ENCODE data around the gene RGN.
"Not testable (repeated sequence)": the region's sequence is repeated elsewhere in the genome, so short reads cannot be mapped to it uniquely, and the experiment has no call there.

Gene RGN

GRCh38 chrX:47091149-47091775, 13.0 kb downstream of the RGN start:
- no peaks in the 10 kb centered on the region for H3K27me3 ChIP-seq (ENCODE audit: low read depth, low read length)
- no peaks in the 10 kb centered on the region for H3K4me1 ChIP-seq (ENCODE audit: control insufficient read depth in 1 of 2, insufficient read depth in 2 of 2, low read length in 2 of 2)
- no peak overlapping the region for H3K27ac ChIP-seq (ENCODE audit: low read length)
- no peaks in the 10 kb centered on the region for H3K36me3 ChIP-seq (ENCODE audit: control insufficient read depth in 1 of 2, insufficient read depth in 2 of 2, low read length in 2 of 2)
- H3K4me3 ChIP-seq (ENCODE audit: low read depth in 1 of 2, low read length in 2 of 2), result no peak overlapping the region
- no peaks in the 10 kb centered on the region for H3K9me3 ChIP-seq (ENCODE audit: control insufficient read depth in 1 of 2, low read length in 2 of 2)

GRCh38 chrX:47093248-47093647, 15.0 kb downstream of the RGN start:
- H3K27ac ChIP-seq (ENCODE audit: low read length), result no peak overlapping the region
- no peaks in the 10 kb centered on the region for H3K9me3 ChIP-seq (ENCODE audit: control insufficient read depth in 1 of 2, low read length in 2 of 2)
- no peaks in the 10 kb centered on the region for H3K4me1 ChIP-seq (ENCODE audit: control insufficient read depth in 1 of 2, insufficient read depth in 2 of 2, low read length in 2 of 2)
- H3K27me3 ChIP-seq (ENCODE audit: low read depth, low read length), result no peaks in the 10 kb centered on the region
- H3K36me3 ChIP-seq (ENCODE audit: control insufficient read depth in 1 of 2, insufficient read depth in 2 of 2, low read length in 2 of 2), result no peaks in the 10 kb centered on the region
- H3K4me3 ChIP-seq (ENCODE audit: low read depth in 1 of 2, low read length in 2 of 2), result no peak overlapping the region

- Histone ChIP-seq H3K9me3 (ENCODE audit: control insufficient read depth in 1 of 2, low read length in 2 of 2) (no peaks in the 10 kb centered on the region), H3K36me3 (ENCODE audit: control insufficient read depth in 1 of 2, insufficient read depth in 2 of 2, low read length in 2 of 2) (no peaks in the 10 kb centered on the region), H3K4me1 (ENCODE audit: control insufficient read depth in 1 of 2, insufficient read depth in 2 of 2, low read length in 2 of 2) (no peaks in the 10 kb centered on the region), H3K27ac (ENCODE audit: low read length) (no peak overlapping the region), H3K27me3 (ENCODE audit: low read depth, low read length) (no peaks in the 10 kb centered on the region), H3K4me3 (ENCODE audit: low read depth in 1 of 2, low read length in 2 of 2) (no peak overlapping the region)
Observed at GRCh38 chrX:47093860-47094259, 15.6 kb downstream of the RGN start.

- H3K27ac ChIP-seq (ENCODE audit: low read length), result no peak overlapping the region
- no peak overlapping the region for H3K4me3 ChIP-seq (ENCODE audit: low read depth in 1 of 2, low read length in 2 of 2)
- H3K27me3 ChIP-seq (ENCODE audit: low read depth, low read length), result no peaks in the 10 kb centered on the region
- no peaks in the 10 kb centered on the region for H3K9me3 ChIP-seq (ENCODE audit: control insufficient read depth in 1 of 2, low read length in 2 of 2)
- no peaks in the 10 kb centered on the region for H3K36me3 ChIP-seq (ENCODE audit: control insufficient read depth in 1 of 2, insufficient read depth in 2 of 2, low read length in 2 of 2)
- no peaks in the 10 kb centered on the region for H3K4me1 ChIP-seq (ENCODE audit: control insufficient read depth in 1 of 2, insufficient read depth in 2 of 2, low read length in 2 of 2)
Observed at GRCh38 chrX:47097018-47097417, 18.8 kb downstream of the RGN start.

- H3K27me3 ChIP-seq (ENCODE audit: low read depth, low read length), result no peaks in the 10 kb centered on the region
- no peak overlapping the region for H3K27ac ChIP-seq (ENCODE audit: low read length)
- no peak overlapping the region for H3K4me3 ChIP-seq (ENCODE audit: low read depth in 1 of 2, low read length in 2 of 2)
- no peaks in the 10 kb centered on the region for H3K9me3 ChIP-seq (ENCODE audit: control insufficient read depth in 1 of 2, low read length in 2 of 2)
- H3K36me3 ChIP-seq (ENCODE audit: control insufficient read depth in 1 of 2, insufficient read depth in 2 of 2, low read length in 2 of 2), result no peaks in the 10 kb centered on the region
- no peaks in the 10 kb centered on the region for H3K4me1 ChIP-seq (ENCODE audit: control insufficient read depth in 1 of 2, insufficient read depth in 2 of 2, low read length in 2 of 2)
Observed at GRCh38 chrX:47098338-47099094, 20.3 kb downstream of the RGN start.

GRCh38 chrX:47101206-47101605, 23.0 kb downstream of the RGN start:
- no peaks in the 10 kb centered on the region for H3K27me3 ChIP-seq (ENCODE audit: low read depth, low read length)
- H3K4me3 ChIP-seq (ENCODE audit: low read depth in 1 of 2, low read length in 2 of 2), result no peak overlapping the region
- no peak overlapping the region for H3K27ac ChIP-seq (ENCODE audit: low read length)
- no peaks in the 10 kb centered on the region for H3K9me3 ChIP-seq (ENCODE audit: control insufficient read depth in 1 of 2, low read length in 2 of 2)
- no peaks in the 10 kb centered on the region for H3K4me1 ChIP-seq (ENCODE audit: control insufficient read depth in 1 of 2, insufficient read depth in 2 of 2, low read length in 2 of 2)
- H3K36me3 ChIP-seq (ENCODE audit: control insufficient read depth in 1 of 2, insufficient read depth in 2 of 2, low read length in 2 of 2), result no peaks in the 10 kb centered on the region

- not testable (repeated sequence) for H3K27me3 ChIP-seq (ENCODE audit: low read depth, low read length); H3K4me3 ChIP-seq (ENCODE audit: low read depth in 1 of 2, low read length in 2 of 2); H3K9me3 ChIP-seq (ENCODE audit: control insufficient read depth in 1 of 2, low read length in 2 of 2); H3K27ac ChIP-seq (ENCODE audit: low read length); H3K4me1 ChIP-seq (ENCODE audit: control insufficient read depth in 1 of 2, insufficient read depth in 2 of 2, low read length in 2 of 2); H3K36me3 ChIP-seq (ENCODE audit: control insufficient read depth in 1 of 2, insufficient read depth in 2 of 2, low read length in 2 of 2)
Observed at GRCh38 chrX:47110936-47111615, 32.8 kb downstream of the RGN start.

- Histone ChIP-seq H3K27me3 (ENCODE audit: low read depth, low read length) (no peaks in the 10 kb centered on the region), H3K4me1 (ENCODE audit: control insufficient read depth in 1 of 2, insufficient read depth in 2 of 2, low read length in 2 of 2) (no peaks in the 10 kb centered on the region), H3K9me3 (ENCODE audit: control insufficient read depth in 1 of 2, low read length in 2 of 2) (no peaks in the 10 kb centered on the region), H3K36me3 (ENCODE audit: control insufficient read depth in 1 of 2, insufficient read depth in 2 of 2, low read length in 2 of 2) (no peaks in the 10 kb centered on the region), H3K4me3 (ENCODE audit: low read depth in 1 of 2, low read length in 2 of 2) (no peak overlapping the region), H3K27ac (ENCODE audit: low read length) (no peak overlapping the region)
Observed at GRCh38 chrX:47112316-47112954, 34.2 kb downstream of the RGN start.

- H3K4me1 ChIP-seq (ENCODE audit: control insufficient read depth in 1 of 2, insufficient read depth in 2 of 2, low read length in 2 of 2); H3K4me3 ChIP-seq (ENCODE audit: low read depth in 1 of 2, low read length in 2 of 2); H3K27ac ChIP-seq (ENCODE audit: low read length); H3K27me3 ChIP-seq (ENCODE audit: low read depth, low read length); H3K36me3 ChIP-seq (ENCODE audit: control insufficient read depth in 1 of 2, insufficient read depth in 2 of 2, low read length in 2 of 2); H3K9me3 ChIP-seq (ENCODE audit: control insufficient read depth in 1 of 2, low read length in 2 of 2): not testable (repeated sequence)
Observed at GRCh38 chrX:47116551-47117110, 38.4 kb downstream of the RGN start.

- H3K4me1 ChIP-seq (ENCODE audit: control insufficient read depth in 1 of 2, insufficient read depth in 2 of 2, low read length in 2 of 2); H3K27me3 ChIP-seq (ENCODE audit: low read depth, low read length); H3K27ac ChIP-seq (ENCODE audit: low read length); H3K4me3 ChIP-seq (ENCODE audit: low read depth in 1 of 2, low read length in 2 of 2); H3K9me3 ChIP-seq (ENCODE audit: control insufficient read depth in 1 of 2, low read length in 2 of 2); H3K36me3 ChIP-seq (ENCODE audit: control insufficient read depth in 1 of 2, insufficient read depth in 2 of 2, low read length in 2 of 2): not testable (repeated sequence)
Observed at GRCh38 chrX:47124466-47124865, 46.2 kb downstream of the RGN start.

Measured in muscle layer of duodenum (tissue), 2 donors.